Measurements from ENCODE around the gene ATG16L2. TPM values are rescaled to one million over a fixed set of nuclear protein-coding genes. Genes with fewer than 3 reads are reported as not detected.
A peak's percentile ranks its signal among the peaks of the same experiment; 100 is the strongest.

The ATG16L2 gene
- total RNA-seq, 1 experiment from 2014 or later: 17.3 TPM

GRCh38 chr11:72780296-72781062 lies 33.7 kb upstream of the ATG16L2 start:
- Histone ChIP-seq H3K9me3 (ENCODE audit: control insufficient read depth, low read depth, low read length) (no peaks in the 10 kb centered on the region), H3K27me3 (ENCODE audit: insufficient read depth, low read length) (no peaks in the 10 kb centered on the region), H4K8ac (replicated peaks; ENCODE audit: insufficient read length, low read depth, low read length) (no peak overlapping the region), H3K79me2 (ENCODE audit: insufficient read depth, low read length) (no peaks in the 10 kb centered on the region), H2BK12ac (ENCODE audit: insufficient read length, low read depth, low read length) (no peak overlapping the region), H3K23me2 (ENCODE audit: insufficient read length, low read depth, low read length, poor library complexity, severe bottlenecking) (peaks cover 7% of the 10 kb centered on the region), H2AFZ (ENCODE audit: low read length) (no peak overlapping the region), H3K4me1 (ENCODE audit: insufficient read depth, low read length) (peaks cover 4% of the 10 kb centered on the region; the same call in 1 of the 2 replicates), H3K9ac (ENCODE audit: extremely low read depth, insufficient read length, low read length) (no peak overlapping the region), H4K91ac (ENCODE audit: insufficient read length, low read depth, low read length) (no peak overlapping the region), H3K4me2 (ENCODE audit: insufficient read depth, insufficient read length, low read length) (peak overlapping the region; percentile 14), H2BK20ac (ENCODE audit: low read depth, low read length, poor library complexity, severe bottlenecking) (no peak overlapping the region), H4K20me1 (ENCODE audit: control insufficient read depth, insufficient read depth, insufficient read length) (no peaks in the 10 kb centered on the region), H3K56ac (ENCODE audit: insufficient read length, low read depth, low read length) (no peak overlapping the region), H3K79me1 (ENCODE audit: insufficient read depth, low read depth, low read length, poor library complexity, severe bottlenecking) (no peaks in the 10 kb centered on the region), H2AK5ac (ENCODE audit: insufficient read length, low read length) (no peak overlapping the region), H3K23ac (ENCODE audit: insufficient read length, low read depth, low read length) (no peak overlapping the region), H3K18ac (ENCODE audit: insufficient read length, low read depth, low read length) (no peak overlapping the region), H2BK120ac (ENCODE audit: low read depth, low read length, poor library complexity, severe bottlenecking) (no peak overlapping the region), H3K14ac (ENCODE audit: insufficient read depth, low read length) (peak overlapping the region; percentile 36; the same call in 1 of the 2 replicates), H4K5ac (ENCODE audit: insufficient read length, low read depth, low read length) (no peak overlapping the region), H2BK15ac (ENCODE audit: low read depth, low read length) (no peak overlapping the region), H3K27ac (ENCODE audit: insufficient read length, low read depth, low read length) (no peak overlapping the region), H2BK5ac (ENCODE audit: insufficient read length, low read length) (no peak overlapping the region), H3K4ac (ENCODE audit: low read depth, low read length) (no peak overlapping the region), H3T11ph (ENCODE audit: low read length) (no peak overlapping the region)
- Mint-ChIP-seq H3K27me3 (ENCODE audit: low read depth) (peaks cover 29% of the 10 kb centered on the region), H3K9me3 (no peaks in the 10 kb centered on the region), H3K36me3 (ENCODE audit: insufficient read depth in 1 of 3, low read depth in 3 of 3) (no peaks in the 10 kb centered on the region; a peak in 1 of 7 replicates), H3K4me1 (peaks cover 20 to 35% of the 10 kb centered on the region in 2 experiments), H3K27ac (no peak overlapping the region), H3K4me3 (peak overlapping the region; percentile 68 to 82)
- no CpG with 5 or more reads among the region's 10 CpGs for WGBS (ENCODE audit: extremely low coverage, insufficient read length, low lambda C conversion rate)
- TF ChIP-seq, protein P1, sequence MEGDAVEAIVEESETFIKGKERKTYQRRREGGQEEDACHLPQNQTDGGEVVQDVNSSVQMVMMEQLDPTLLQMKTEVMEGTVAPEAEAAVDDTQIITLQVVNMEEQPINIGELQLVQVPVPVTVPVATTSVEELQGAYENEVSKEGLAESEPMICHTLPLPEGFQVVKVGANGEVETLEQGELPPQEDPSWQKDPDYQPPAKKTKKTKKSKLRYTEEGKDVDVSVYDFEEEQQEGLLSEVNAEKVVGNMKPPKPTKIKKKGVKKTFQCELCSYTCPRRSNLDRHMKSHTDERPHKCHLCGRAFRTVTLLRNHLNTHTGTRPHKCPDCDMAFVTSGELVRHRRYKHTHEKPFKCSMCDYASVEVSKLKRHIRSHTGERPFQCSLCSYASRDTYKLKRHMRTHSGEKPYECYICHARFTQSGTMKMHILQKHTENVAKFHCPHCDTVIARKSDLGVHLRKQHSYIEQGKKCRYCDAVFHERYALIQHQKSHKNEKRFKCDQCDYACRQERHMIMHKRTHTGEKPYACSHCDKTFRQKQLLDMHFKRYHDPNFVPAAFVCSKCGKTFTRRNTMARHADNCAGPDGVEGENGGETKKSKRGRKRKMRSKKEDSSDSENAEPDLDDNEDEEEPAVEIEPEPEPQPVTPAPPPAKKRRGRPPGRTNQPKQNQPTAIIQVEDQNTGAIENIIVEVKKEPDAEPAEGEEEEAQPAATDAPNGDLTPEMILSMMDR (conservative IDR thresholded peaks at IDR 0.05): no peak
- DNase-seq: no peak
